Measurements from ENCODE around the gene GRHL3.

- TF ChIP-seq CTCF (IDR thresholded peaks at IDR 0.05) (no peak), POLR2A (IDR thresholded peaks at IDR 0.05) (no peak)
Observed at GRCh38 chr1:24341260-24341659, 22.1 kb downstream of the GRHL3 start.
